Muscle of leg (tissue), 11 donors: ENCODE measurements around the gene CCT6B. TPM values are rescaled to one million over a fixed set of nuclear protein-coding genes. Genes with fewer than 3 reads are reported as not detected.
"Not testable (repeated sequence)": the region's sequence is repeated elsewhere in the genome, so short reads cannot be mapped to it uniquely, and the experiment has no call there.

Source experiments
- DNase-seq: peaks from one replicate; pipeline ENCODE4 v3.0.0; 2013
- H3K27ac ChIP-seq: one replicate; pipeline ENCODE4 v1.5.1; 2013; ENCODE audit warnings: mild to moderate bottlenecking, low read length, control low read depth
- H3K27me3 ChIP-seq: one replicate; pipeline ENCODE4 v1.6.1; 2013; ENCODE audit warnings: low read length; ENCODE audit not compliant: control insufficient read depth, insufficient read depth
- H3K36me3 ChIP-seq: one replicate; pipeline ENCODE4 v1.6.1; 2013; ENCODE audit warnings: low read length; ENCODE audit not compliant: control insufficient read depth, insufficient read depth
- H3K4me1 ChIP-seq: one replicate; pipeline ENCODE4 v1.6.1; 2013; ENCODE audit warnings: low read length; ENCODE audit not compliant: control insufficient read depth, insufficient read depth
- H3K4me3 ChIP-seq: one replicate; pipeline ENCODE4 v1.5.1; 2013; ENCODE audit warnings: low read length, control low read depth
- H3K9me3 ChIP-seq: replicated peaks from 2 replicates; pipeline ENCODE4 v1.6.1; 2013; ENCODE audit warnings: low read depth, low read length; ENCODE audit not compliant: control insufficient read depth
- WGBS: methylation state at CpG from one replicate; pipeline ENCODE4 v1.1.5; 2013; ENCODE audit warnings: missing lambda C conversion rate; ENCODE audit not compliant: insufficient coverage; 5-methylcytosine and 5-hydroxymethylcytosine counted together
- polyA plus RNA-seq, 8 donors: library from polyadenylated mRNA; unstranded; fragments of 120-200 nt; gene quantifications; one replicate each; pipeline versions ENCODE4 v1.2.1 to v1.2.3, GENCODE V29; 2013; ENCODE audit warnings: inconsistent platforms in 1 of 8, low replicate concordance in 1 of 8; ENCODE audit not compliant: insufficient read length in 8 of 8, insufficient read depth in 1 of 8
- total RNA-seq: library from RNA; stranded (reverse); fragments of 120-200 nt; gene quantifications from one replicate; pipeline ENCODE4 v1.2.4, GENCODE V29; 2013

The CCT6B gene
- total and polyA plus RNA-seq, 9 donors: 1.7 to 3.2 (median 2.3) TPM

DNA sequence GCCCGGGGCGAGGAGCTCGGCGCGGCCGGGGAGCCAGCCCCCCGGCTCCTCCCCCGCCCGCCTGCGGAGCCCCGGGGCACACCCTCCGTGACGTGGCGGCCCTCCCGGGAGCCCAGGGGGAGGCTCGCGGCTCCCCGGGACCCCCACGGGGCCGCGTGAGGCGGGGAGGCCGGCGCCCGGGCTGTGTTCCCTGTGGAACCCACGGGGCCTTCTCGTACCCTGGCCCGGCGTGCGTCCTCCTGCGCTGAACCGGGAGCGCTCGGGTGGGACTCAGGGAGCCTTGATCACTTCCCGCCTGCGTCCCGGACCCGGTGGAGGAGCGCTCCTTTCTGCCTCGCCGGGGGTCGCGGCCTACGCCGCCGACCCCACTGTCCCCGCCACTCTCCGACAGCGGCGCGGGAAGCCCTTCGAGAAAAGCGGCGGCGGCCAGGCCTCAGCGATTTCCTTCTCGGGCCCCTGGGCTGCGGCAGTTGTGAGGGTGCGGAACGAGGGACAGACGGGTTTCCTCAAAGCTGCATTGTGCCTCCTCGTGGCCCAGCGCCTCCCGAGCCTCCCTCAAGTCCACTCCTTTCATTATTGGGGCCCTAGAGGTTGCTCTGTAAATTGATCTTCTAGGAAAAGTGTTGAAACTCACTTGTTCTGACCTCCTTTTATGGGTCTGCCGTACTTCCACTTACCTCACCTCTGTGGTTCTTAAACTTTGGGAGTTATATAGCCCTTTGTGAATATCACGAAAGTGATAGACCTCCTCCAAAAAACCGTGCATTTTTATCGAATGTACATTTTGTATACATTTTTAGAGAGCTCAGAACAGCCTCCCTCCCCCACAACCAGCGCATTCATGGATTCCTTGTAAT lies 19.6 kb upstream of the CCT6B start:
- Histone ChIP-seq H3K9me3 (no peaks in the 10 kb centered on the region), H3K4me3 (peak overlapping the region; percentile 78), H3K4me1 (peaks cover 6% of the 10 kb centered on the region), H3K27ac (peak overlapping the region; percentile 97), H3K27me3 (no peaks in the 10 kb centered on the region), H3K36me3 (peaks cover 15% of the 10 kb centered on the region)
- DNase-seq: peak; percentile 91
- WGBS: 0% methylated on average over 57 of the region's 69 CpGs

DNA sequence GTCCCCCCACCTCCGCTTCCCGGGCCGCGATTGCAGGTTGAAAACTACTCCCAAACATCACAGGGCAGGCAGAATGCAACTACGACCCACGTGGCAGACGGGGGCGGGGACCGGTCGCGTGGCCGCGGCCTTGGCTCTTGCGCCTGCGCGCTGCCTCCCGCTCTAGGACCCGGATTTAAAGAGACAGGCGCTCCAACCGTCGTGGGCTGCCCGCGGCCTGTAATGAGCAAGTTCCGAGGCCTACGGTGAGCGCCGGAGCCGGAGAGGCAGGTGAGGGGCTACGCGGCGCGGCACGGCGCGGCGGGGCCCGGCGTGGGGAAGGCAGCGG lies 19.1 kb upstream of the CCT6B start, which contains the start of gene LIG3:
Gene LIG3, plus strand, starts transcription at position 160 of the 328 bp plus-strand sequence. CDS start 2,494 bp downstream, outside the sequence.
- H3K4me3 ChIP-seq: peak within 1 kb of the TSS; percentile 78
- peak within 1 kb of the TSS; percentile 97 for H3K27ac ChIP-seq
- H3K36me3 ChIP-seq: peaks cover 10% of the 10 kb centered on the region
- H3K9me3 ChIP-seq: no peaks in the 10 kb centered on the region
- peak; percentile 98 for DNase-seq
- under 1% methylated on average over 39 of the region's 39 CpGs for WGBS
- no peaks in the 10 kb centered on the region for H3K27me3 ChIP-seq
- H3K4me1 ChIP-seq: peaks cover 6% of the 10 kb centered on the region

DNA sequence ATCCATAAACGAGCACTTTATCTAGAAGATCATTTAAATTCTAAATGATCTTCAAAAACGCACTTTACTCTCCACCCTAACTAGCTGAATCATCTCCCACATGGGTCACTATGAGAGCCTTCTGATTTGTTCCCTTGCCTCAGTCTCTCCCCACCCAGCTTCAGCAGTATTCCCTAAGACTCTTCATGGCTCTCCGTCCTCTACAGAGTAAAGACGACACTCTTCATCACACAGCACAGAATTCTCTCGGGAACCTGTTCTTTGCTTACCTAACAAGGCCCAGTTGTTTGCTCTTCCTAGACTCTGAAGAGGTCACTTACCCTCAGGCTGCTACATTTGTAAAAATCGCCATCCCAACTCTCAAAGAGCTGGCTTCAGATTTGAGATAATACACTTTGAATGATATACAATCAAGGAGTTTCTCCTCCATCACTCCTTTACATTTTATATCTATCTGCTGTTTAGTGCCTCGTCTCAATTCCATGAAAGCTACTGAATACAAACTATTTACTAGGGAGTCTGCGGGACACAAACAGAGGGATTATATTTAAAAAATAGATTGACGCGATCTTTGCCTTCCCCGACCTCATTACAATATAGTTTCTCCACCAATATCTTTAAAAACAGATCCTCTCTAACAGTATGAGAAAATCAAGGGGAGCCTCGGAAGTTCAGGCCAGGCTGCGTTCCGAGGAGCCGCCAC lies 18.5 kb upstream of the CCT6B start:
- WGBS: 18% methylated on average over 9 of the region's 15 CpGs
- peak overlapping the region; percentile 97 for H3K27ac ChIP-seq
- DNase-seq: peak; percentile 22

DNA sequence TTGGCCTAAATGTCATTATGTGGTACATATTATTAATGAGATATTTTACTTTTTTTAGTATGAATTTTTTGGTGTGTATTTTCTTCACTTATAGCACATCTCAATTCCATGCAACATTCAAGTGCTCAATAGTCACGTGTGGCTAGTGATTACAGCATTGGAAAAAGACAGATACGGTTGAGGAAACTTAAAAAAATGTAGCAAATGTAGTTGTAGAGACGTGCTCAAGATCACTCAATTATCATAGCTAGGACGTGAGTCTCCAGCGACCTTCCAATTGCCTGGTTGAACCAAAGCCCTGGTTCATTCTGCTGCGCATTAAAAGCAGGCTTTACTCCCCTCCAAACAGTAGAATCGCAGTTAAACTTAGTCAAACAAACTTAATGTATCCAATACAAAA lies 17.9 kb upstream of the CCT6B start:
- H3K27me3 ChIP-seq: no peaks in the 10 kb centered on the region
- DNase-seq: no peak
- peaks cover 8% of the 10 kb centered on the region for H3K36me3 ChIP-seq
- no peak overlapping the region for H3K4me3 ChIP-seq
- H3K9me3 ChIP-seq: no peaks in the 10 kb centered on the region
- peaks cover 6% of the 10 kb centered on the region for H3K4me1 ChIP-seq
- 94% methylated on average over 5 of the region's 7 CpGs for WGBS
- H3K27ac ChIP-seq: no peak overlapping the region

More for the DNA sequence above, 18.5 kb upstream of the CCT6B start:
- Histone ChIP-seq H3K4me3 (peak overlapping the region; percentile 78), H3K27me3 (no peaks in the 10 kb centered on the region), H3K9me3 (no peaks in the 10 kb centered on the region), H3K36me3 (peaks cover 8% of the 10 kb centered on the region), H3K4me1 (peaks cover 6% of the 10 kb centered on the region)

DNA sequence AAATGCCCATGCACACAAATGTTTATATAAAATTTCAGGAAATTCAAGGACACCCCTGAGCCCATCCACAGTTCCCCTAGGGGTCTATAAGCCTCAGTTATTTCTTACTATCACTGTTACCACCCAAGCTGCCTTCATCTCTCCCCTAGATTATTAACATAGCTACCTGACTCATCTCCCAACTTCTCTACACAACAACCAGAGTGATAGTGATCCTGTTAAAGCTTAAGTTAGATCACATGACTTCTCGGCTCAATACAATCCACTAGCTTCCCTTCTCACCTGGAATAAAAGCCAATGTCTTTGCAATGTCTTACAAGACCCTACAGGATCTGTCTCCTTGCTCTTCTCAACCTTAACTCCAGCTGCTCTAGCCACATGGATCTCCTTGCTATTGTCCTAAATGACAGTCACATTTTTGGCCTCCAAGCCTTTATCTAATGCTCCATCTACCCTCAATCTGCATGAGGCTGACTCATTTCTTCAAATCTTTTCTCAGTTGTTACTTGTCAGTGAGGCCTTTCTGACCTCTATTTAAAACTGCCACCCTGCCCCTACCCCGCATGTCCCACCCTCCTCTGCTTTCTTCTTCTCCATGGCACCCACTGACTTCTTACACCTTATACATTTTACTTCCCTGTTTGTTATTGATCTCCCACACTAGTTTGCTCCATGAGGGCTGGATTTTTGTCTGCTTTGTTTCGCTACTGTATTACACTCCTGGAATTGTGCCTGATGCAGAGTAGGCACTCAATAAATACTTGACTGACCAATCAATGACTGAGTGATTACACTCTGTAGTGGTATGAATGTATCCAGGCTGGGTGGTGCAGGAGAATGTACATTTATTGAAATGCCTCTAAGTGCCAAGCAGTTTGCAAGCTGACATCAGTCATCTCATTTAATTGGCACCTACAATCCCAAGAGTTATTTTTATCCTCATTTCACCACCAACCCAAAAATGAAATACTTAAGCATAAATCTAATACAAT lies 13.8 kb upstream of the CCT6B start:
- Histone ChIP-seq H3K36me3 (no peaks in the 10 kb centered on the region), H3K9me3 (no peaks in the 10 kb centered on the region), H3K27me3 (no peaks in the 10 kb centered on the region), H3K27ac (no peak overlapping the region), H3K4me1 (peaks cover 4% of the 10 kb centered on the region), H3K4me3 (no peak overlapping the region)
- no peak for DNase-seq
- WGBS: 81% methylated on average over 2 of the region's 3 CpGs

DNA sequence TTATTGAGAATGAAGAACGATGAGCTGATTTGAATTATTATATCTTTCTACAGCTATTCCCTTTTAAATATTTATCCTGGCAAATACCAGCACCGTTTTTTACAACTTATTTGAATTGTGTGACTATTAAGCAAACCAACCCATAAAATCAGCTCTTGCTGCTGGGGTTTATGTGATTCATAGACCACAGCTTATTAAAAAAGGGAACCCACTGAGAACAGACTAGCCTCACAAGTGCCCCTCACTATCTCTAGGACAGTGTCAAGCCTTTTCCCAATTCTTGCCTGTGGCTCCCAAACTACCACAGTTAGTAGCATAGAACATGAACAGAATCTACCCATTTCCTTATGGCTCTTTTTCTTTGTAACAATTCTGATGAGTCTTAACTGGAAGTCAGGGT lies 12.9 kb upstream of the CCT6B start:
- DNase-seq: no peak
- Histone ChIP-seq H3K9me3 (no peaks in the 10 kb centered on the region), H3K27me3 (no peaks in the 10 kb centered on the region), H3K36me3 (no peaks in the 10 kb centered on the region), H3K4me3 (no peak overlapping the region), H3K27ac (no peak overlapping the region), H3K4me1 (no peaks in the 10 kb centered on the region)
- WGBS: no CpG with 5 or more reads among the region's 2 CpGs

DNA sequence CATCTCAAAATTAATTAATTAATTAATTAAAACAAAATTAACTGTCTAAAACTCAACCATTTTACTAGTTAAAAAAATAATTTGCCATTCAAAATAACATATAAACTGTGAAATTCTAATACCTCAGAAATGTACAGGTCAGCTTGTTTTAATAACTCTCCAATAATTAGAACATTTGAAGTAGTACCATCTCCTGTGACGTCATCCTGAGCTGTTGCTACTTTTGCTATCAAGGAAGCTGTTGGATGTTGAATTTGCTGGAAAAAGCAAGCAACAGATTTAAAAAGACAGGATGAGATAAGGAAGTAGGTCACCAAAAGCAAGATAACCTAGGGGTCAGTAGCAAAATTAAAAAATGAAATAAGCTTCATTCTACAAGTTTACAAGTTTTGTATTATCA lies 2.8 kb downstream of the CCT6B start:
- no peak for DNase-seq
- Histone ChIP-seq H3K4me1 (peaks cover 6% of the 10 kb centered on the region), H3K36me3 (peaks cover 3% of the 10 kb centered on the region), H3K27me3 (no peaks in the 10 kb centered on the region), H3K4me3 (no peak overlapping the region), H3K9me3 (no peaks in the 10 kb centered on the region), H3K27ac (no peak overlapping the region)
- no CpG with 5 or more reads among the region's 1 CpG for WGBS

DNA sequence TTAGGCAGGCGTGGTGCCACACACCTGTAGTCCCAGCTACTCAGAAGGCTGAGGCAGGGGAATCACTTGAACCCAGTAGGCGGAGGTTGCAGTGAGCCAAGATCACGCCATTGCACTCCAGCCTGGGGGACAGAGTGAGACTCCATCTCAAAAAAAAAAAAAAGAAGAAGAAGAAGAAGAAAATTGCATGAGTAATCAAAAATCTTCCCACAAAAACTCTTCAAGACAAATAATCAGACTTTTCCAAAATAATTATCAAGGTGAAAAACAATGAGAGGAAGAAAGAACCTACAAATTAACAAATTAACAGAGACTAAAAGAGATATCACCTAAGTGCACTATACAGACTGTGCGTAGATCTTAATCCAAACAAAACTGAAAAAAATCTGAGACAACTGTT lies 10.5 kb downstream of the CCT6B start:
- H3K27ac ChIP-seq, H3K4me1 ChIP-seq, DNase-seq, H3K4me3 ChIP-seq, H3K27me3 ChIP-seq, H3K36me3 ChIP-seq, H3K9me3 ChIP-seq: not testable (repeated sequence)
- 50% methylated on average over 1 of the region's 4 CpGs for WGBS

DNA sequence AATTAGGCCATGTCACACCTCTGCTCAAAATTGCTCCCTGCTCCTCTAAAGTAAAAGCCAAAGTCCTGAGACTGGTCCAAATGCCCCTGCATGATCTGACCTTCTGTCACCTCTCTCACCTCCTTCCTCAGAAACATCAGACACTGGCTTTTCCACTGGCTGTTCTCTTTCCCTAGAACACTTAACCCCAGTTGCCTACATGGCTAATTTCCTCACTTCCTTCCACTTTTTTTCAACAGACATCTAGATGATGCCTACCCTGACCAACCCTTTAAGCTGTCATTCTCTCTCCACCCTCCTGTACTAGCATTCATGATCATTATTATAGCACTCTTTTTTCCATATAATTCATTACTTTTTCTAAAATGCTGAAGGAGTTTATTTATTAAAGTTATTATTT lies 31.0 kb downstream of the CCT6B start:
- H3K9me3 ChIP-seq: no peaks in the 10 kb centered on the region
- H3K4me3 ChIP-seq: no peak overlapping the region
- no peaks in the 10 kb centered on the region for H3K36me3 ChIP-seq
- no peak for DNase-seq
- no peaks in the 10 kb centered on the region for H3K27me3 ChIP-seq
- H3K27ac ChIP-seq: no peak overlapping the region
- H3K4me1 ChIP-seq: no peaks in the 10 kb centered on the region

DNA sequence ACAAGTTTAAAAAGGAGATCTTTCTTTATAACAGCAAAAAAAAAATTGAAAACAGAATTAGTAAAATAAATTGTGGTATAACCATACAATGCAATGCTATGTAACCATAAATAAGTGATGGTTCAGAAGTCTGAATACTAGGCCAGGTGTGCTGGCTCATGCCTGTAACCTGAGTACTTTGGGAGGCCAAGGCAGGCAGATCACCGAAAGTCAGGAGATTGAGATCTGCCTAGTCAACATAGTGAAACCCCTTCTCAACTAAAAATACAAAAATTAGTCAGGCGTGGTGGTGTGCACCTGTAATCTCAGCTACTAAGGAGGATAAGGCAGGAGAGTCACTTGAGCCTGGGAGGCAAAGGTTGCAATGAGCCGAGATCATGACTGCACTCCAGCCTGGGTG lies 34.6 kb downstream of the CCT6B start:
- Histone ChIP-seq H3K36me3 (no peaks in the 10 kb centered on the region), H3K4me1 (no peaks in the 10 kb centered on the region), H3K27me3 (no peaks in the 10 kb centered on the region), H3K27ac (no peak overlapping the region), H3K9me3 (no peaks in the 10 kb centered on the region), H3K4me3 (no peak overlapping the region)
- no peak for DNase-seq
- WGBS: no CpG with 5 or more reads among the region's 3 CpGs
